ENCODE data around the gene CDH6.

The CDH6 gene

DNA sequence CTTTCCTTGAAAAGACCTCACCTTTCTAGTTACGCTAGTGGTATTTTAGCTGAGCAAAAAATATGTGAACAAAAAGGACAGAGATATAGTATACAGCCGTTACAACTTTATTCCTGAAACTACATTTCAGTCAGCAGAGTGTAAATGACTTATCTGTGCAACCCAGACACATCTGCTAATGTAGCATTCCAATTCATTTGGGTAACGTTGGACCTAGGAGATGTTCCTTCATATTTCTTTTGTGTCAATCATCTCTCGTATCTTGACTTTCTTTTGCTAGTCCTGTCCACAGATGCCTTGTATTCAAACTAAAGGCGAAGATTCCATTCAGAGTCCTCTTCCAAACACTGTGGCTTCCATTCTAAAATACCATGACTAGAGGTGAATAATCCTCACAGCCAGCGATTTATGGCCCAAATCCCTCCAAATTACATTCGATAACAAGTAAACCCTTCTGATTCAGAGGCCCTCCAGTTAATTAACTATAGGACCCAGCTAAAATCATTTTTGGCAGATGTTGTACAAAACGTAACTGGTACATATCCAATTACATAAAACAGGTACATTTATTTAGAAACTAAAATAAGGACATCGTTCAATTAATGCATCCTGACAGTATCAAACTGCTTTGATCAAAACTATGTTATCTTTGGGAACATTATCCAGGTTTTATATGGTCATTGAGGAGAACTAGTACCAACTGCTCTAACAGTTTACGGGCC, 182.7 kb downstream of the CDH6 start:
- DNase-seq (ENCODE audit: low read depth) = no peak

DNA sequence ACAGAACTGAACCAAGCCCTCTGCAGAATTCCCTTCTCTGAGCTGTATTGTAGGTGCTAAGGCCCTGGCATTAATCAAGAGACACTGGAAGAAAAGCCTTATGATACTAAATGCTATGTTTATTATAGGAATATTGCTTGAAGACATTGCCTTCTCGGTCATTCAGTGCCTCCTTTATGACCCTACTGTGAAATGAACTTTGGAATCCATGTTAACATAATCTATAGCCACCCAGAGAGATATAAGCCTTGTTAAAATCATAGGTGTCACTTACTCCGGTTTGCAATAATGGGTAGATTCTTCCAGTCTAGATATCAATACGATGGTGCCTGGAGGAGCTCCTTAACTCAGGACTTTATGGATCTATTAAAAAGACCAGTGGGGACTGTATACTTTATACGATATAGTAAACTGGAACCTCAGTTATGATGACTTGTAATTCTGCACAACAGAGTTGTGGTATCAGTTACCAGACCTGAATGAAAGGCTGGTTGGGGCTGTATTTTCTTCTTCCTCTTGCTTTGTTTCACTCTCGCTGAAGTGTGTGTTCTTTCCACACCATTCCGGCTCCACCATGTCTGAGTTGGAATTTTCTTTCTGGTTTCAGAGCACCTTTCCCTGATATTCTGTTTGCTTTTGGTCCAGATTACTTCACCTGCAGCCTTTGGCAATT, 183.9 kb downstream of the CDH6 start:
- no peak for DNase-seq (ENCODE audit: low read depth)

DNA sequence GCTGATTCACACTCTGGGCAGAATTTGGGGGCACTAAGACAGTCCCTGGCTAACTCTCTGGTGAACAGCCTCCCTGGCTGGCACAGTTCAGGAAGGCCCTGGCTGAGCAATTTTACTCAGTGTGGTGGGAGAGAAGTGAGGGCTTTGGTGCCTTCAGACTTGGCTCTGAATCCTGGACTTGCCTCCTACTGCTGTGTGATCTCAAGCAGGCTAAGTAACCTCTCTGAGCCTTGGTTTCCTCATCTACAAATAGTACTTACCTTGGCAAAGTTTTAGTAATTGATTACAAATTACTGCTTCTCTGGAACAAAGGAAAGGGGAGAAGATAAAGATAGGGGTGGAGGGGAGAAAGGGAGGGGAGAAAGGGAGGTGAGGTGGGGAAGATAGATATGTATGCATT, 184.7 kb downstream of the CDH6 start:
- DNase-seq (ENCODE audit: low read depth) = no peak
